ENCODE data around the gene NUP107. TPM values are rescaled to one million over a fixed set of nuclear protein-coding genes. Genes with fewer than 3 reads are reported as not detected.

The NUP107 gene
- total RNA-seq, 1 experiment from 2014 or later: 99.0 TPM

- ChIA-PET RAD21 (ENCODE audit: low non-redundant PET in 1 of 2, low total read pairs in 2 of 2, uncharacterized antibody in 2 of 2, unreplicated experiment in 2 of 2) (no interaction called here), POLR2A (no interaction called here), CTCF (no interaction called here)
- ATAC-seq (no peak), DNase-seq (ENCODE audit: low read depth, low spot score) (no peak)
- Histone ChIP-seq H3K27me3 (ENCODE audit: insufficient read depth, low read length) (no peaks in the 10 kb centered on the region), H3K27ac (ENCODE audit: low read depth, low read length) (no peak overlapping the region), H3K4me2 (ENCODE audit: low read length) (no peak overlapping the region), H2AFZ (ENCODE audit: low read depth, low read length, poor library complexity, severe bottlenecking) (no peak overlapping the region), H3K4me3 (replicated peaks in 1 of 2; ENCODE audit: low read depth in 1 of 2, low read length in 2 of 2) (no peak overlapping the region), H3K9ac (ENCODE audit: low read length) (no peak overlapping the region), H3K9me2 (ENCODE audit: insufficient read depth) (no peaks in the 10 kb centered on the region), H3K9me3 (ENCODE audit: control insufficient read depth in 1 of 2, insufficient read depth in 1 of 2, low read depth in 1 of 2, low read length in 2 of 2) (no peaks in the 10 kb centered on the region), H4K20me1 (ENCODE audit: insufficient read depth) (no peaks in the 10 kb centered on the region), H3K4me1 (ENCODE audit: control insufficient read depth in 1 of 2, insufficient read depth in 2 of 2, low read length in 2 of 2) (no peaks in the 10 kb centered on the region), H3K79me2 (ENCODE audit: insufficient read depth, low read length) (no peaks in the 10 kb centered on the region), H3K36me3 (ENCODE audit: control insufficient read depth in 1 of 2, insufficient read depth in 2 of 2, low read length in 2 of 2) (no peaks in the 10 kb centered on the region; a peak in 2 of 4 replicates)
- no peak for TF ChIP-seq POLR2AphosphoS5 (IDR thresholded peaks at IDR 0.05; ENCODE audit: low read depth, low read length)
- no peak for TF ChIP-seq ZNF274 (IDR thresholded peaks at IDR 0.05; ENCODE audit: low read depth, low read length)
- no peak for TF ChIP-seq REST (IDR thresholded peaks at IDR 0.05; ENCODE audit: low read depth)
- no peak for TF ChIP-seq FOSL1 (IDR thresholded peaks at IDR 0.05; ENCODE audit: low read depth)
- TF ChIP-seq EZH2 (IDR thresholded peaks at IDR 0.05): no peak
- TF ChIP-seq EGR1 (IDR thresholded peaks at IDR 0.05; ENCODE audit: low read depth): no peak
- no peak for TF ChIP-seq CTCF (IDR thresholded peaks at IDR 0.05 in 2 of 3, conservative IDR thresholded peaks at IDR 0.05 in 1 of 3; ENCODE audit: borderline replicate concordance in 1 of 3, insufficient read depth in 1 of 3, low read depth in 2 of 3, low read length in 2 of 3)
- TF ChIP-seq MAX (IDR thresholded peaks at IDR 0.05): no peak
- no peak for TF ChIP-seq ZFX (IDR thresholded peaks at IDR 0.05)
- intact Hi-C loops (cut with micrococcal nuclease): no loop called here
- no TSS peak for BruUV-seq (replicated peaks)
Measured at GRCh38 chr12:68767191-68767590, 80.4 kb downstream of the NUP107 start.
